Measurements from ENCODE around the gene RAP1A.
"Not testable (repeated sequence)": the region's sequence is repeated elsewhere in the genome, so short reads cannot be mapped to it uniquely, and the experiment has no call there.

Gene RAP1A

DNA sequence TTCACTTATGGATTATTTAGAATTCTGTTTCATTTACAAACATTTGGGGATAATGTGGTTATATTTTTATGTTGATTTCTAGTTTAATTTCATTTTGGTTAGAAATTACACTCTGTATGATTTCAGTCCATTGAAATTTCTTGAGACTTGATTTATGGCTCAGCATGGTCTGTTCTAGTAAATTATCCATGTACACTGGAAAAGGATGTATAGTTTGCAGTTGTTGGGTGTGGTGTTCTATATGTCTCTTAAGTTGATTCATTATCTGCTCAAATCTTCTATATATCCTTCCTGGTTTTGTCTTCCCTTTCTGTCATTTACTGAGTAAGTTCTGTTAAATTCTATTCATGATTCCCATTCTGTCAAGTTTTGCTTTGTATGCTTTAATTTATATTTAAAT, 52.3 kb downstream of the RAP1A start:
- DNase-seq = no peak

DNA sequence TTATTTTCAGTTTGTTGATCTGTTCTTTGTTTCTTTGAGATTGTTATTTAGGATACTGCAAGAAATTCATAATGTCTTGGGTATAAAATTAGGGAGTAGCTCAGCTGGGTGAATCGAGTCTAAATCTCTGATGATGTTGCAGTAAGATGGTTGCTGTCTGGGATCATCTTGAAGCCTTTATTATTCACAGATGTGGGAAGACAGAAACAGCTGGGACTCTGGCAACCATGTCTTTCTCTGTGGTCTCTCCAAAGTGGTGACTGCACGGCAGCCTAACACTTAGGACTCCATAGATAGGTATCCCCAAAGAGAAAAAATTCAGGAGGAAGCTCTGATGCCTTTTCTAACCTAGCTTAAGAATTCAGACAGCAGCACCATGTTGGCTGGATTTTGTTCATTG, 52.7 kb downstream of the RAP1A start:
- DNase-seq = no peak

DNA sequence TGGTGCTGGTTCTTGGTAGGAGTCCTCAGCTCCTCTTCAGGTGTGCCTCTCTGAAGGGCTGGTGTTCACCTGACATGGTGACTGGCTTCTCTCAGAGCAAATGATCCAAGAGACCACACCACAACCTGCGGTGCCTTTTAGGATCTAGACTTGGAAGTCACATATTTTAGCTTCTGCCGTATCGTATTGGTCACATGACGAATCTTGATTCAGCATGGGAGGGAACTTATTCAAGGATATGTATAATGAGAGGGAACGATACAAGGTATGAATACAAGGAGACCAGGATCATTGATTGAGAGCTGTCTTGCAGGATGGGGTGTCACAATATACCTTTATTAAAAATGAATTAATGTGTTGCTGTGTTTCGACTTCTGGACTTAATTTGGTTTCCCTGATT, 58.0 kb downstream of the RAP1A start:
- DNase-seq = no peak

DNA sequence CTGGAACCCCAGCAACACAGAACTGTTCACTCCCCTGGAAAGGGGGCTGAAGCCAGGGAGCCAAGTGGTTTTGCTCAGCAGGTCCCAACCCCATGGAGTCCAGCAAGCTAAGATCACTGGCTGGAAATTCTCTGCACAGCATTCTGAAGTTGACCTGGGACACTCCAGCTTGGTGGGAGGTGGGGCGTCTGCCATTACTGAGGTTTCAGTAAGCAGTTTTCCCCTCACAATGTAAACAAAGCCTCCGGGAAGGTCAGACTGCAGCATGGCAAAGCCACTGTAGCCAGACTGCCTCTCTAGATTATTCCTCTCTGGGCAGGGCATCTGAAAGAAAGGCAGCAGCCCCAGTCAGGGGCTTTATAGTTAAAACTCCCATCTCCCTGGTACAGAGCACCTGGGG, 60.0 kb downstream of the RAP1A start:
- DNase-seq = no peak

- not testable (repeated sequence) for DNase-seq
Measured at GRCh38 chr1:111680212-111680800, 60.7 kb downstream of the RAP1A start.

DNA sequence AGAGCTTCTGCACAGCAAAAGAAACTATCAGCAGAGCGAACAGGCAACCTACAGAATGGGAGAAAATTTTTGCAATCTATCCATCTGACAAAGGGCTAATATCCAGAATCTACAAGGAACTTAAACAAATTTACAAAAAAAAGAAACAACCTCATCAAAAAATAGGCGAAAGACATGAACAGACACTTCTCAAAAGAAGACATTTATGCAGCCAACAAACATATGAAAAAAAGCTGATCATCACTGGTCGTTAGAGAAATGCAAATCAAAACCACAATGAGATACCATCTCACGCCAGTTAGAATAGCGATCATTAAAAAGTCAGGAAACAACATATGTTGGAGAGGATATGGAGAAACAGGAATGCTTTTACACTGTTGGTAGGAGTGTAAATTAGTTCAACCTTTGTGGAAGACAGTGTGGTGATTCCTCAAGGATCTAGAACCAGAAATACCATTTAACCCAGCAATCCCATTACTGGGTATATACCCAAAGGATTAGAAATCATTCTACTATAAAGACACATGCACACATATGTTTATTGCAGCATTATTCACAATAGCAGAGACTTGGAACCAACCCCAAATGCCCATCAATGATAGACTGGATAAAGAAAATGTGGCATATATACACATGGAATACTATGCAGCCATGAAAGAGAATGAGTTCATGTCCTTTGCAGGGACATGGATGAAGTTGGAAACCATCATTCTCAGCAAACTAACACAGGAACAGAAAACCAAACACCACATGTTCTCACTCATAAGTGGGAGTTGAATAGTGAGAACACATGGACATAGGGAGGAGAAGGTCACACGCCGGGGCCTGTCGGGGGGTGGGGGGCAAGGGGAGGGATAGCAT, 65.9 kb downstream of the RAP1A start:
- not testable (repeated sequence) for DNase-seq

GRCh38 chr1:111690306-111690617, 70.7 kb downstream of the RAP1A start:
- peak; percentile 92 for DNase-seq

DNA sequence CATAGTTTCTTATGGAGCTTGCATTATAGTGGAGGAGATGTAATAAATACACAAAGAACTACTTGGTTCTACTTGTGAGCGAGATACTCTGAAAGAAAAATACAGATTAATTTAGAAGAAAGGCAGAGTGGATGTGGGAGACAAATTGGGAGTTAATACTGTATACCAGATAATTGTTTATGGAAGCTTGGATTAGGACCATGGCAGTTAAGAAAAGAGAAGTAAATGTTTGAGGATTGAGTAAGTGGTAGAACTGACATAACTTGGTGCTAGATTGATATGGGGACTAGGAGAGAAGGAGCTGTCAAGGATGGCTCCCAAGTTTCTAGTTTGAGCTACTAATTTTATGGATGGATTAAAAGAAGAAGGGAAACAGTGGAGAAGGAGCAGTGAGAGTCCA, 72.3 kb downstream of the RAP1A start:
- no peak for DNase-seq

- DNase-seq = no peak
Measured at GRCh38 chr1:111695801-111696200, 76.2 kb downstream of the RAP1A start.

DNA sequence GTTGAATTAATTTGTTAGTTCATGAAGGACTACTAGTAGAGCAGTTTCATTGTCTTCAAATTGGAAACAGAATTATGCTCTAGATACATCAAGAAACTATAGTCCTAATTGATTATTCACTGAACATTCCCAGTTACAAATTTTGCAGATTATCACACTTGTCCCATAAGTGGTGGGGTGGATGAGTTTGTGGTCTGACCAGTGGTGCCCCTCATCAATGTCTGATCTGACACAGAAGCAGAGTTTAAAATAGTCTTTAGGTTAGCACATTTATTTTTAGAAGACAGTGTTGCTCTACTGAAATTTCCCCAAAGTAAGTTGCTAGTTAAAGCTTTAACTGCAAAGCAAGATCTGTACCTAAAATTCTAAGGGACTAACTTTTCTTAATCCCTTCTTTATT, 76.7 kb downstream of the RAP1A start:
- no peak for DNase-seq

GRCh38 chr1:111699268-111699667, 79.7 kb downstream of the RAP1A start:
- DNase-seq = no peak

- no peak for DNase-seq
Measured at GRCh38 chr1:111702504-111703050, 83.0 kb downstream of the RAP1A start.

- DNase-seq = no peak
Measured at GRCh38 chr1:111704240-111704639, 84.7 kb downstream of the RAP1A start.

DNA sequence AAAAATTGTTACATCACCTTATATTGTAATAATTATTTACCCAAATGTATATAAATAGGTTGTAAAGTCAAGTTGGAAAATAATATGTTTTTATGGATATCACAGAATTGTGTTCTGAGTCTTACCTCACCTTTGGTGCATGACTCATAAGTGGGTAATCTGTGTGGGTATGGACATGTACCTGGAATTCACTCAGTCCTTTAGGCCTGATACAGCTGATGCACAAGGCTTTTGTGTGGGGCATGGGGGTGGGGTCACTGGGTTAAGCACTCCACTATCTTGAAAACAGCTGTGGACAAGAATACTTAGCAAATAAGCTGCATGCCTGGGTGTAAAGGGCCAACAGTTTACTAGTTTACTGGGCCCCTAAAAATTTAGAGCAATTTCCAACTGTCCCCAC, 85.2 kb downstream of the RAP1A start:
- DNase-seq = no peak

DNA sequence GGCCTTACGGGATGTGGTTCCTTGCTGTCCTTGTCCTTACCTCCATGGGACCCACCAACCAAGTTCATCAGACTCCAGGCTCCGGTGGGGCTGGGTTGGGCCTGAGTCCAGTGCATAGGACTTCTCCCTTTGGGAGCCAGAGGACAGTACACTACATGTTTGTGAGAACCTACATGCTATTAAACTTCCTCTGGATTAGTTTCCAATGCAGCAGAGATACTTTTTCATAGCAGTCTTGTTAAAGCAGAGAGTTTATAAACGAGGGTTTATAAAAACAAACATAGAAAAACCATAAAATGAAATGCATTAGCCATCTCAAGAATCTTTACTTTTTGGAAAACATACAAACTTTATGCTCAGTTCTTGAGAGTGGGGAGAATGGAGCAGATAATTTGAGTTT, 86.3 kb downstream of the RAP1A start:
- no peak for DNase-seq

DNA sequence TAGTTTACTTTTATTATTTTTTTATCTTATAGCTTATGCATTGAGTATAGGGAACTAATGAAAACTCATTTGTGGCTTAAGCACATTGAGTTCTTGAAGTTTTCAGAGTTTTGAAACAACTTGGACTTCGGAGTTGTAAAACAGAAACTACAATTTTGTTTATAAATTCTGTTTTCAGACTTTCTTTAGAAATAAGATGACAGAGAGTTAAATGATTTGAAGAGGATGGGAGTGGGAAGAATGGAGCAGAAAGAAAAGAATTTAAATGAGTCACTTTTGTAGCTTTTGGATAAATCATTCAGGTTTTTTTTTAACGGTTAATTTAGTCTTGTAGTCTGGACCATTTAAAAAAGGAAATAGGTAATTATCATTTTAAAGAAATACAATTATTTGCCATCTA, 87.3 kb downstream of the RAP1A start:
- DNase-seq = no peak

GRCh38 chr1:111707906-111708305, 88.3 kb downstream of the RAP1A start:
- DNase-seq = no peak

- DNase-seq = no peak
Measured at GRCh38 chr1:111709986-111710385, 90.4 kb downstream of the RAP1A start.

DNA sequence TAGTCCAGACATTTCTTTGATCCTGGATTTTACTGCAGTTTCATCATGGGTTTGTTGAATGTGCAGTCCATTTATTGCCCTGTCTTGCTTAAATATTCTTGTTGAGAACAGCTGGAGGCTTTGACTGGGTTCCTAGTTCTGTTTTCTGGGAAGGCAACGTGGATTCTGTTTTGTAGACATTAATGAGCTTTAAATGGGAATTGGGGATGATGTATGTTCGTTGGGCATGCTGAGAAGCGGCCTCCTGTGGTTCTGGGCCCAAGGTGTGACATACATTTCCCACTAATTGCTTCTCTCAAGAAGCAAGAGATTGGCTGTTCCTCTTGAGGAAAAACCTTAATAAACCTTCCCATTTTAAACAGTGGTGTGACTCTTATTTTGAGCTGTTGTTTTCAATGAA, 96.7 kb downstream of the RAP1A start:
- no peak for DNase-seq

DNA sequence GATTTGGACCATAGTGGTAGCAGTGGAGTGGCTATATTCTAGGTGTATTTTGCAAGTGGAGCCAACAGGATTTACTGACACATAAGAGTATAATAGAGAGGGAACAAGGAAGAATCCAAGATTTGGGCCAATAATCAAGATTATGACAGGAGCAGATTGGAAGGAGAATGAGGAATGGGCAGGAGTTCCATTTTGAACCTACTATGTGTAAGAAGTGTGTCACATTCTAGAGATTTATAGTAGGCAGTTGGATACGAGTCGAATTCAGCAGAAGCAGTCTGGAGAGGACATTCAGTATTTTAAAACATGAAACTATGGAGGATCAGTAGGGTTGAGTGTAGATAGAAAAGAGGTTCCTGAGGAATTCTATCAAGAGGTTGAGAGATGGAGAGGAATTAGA, 97.9 kb downstream of the RAP1A start:
- DNase-seq = no peak

GRCh38 chr1:111719135-111719534, 99.5 kb downstream of the RAP1A start:
- no peak for DNase-seq

GRCh38 chr1:111719674-111720132, 100.1 kb downstream of the RAP1A start:
- no peak for DNase-seq

DNA sequence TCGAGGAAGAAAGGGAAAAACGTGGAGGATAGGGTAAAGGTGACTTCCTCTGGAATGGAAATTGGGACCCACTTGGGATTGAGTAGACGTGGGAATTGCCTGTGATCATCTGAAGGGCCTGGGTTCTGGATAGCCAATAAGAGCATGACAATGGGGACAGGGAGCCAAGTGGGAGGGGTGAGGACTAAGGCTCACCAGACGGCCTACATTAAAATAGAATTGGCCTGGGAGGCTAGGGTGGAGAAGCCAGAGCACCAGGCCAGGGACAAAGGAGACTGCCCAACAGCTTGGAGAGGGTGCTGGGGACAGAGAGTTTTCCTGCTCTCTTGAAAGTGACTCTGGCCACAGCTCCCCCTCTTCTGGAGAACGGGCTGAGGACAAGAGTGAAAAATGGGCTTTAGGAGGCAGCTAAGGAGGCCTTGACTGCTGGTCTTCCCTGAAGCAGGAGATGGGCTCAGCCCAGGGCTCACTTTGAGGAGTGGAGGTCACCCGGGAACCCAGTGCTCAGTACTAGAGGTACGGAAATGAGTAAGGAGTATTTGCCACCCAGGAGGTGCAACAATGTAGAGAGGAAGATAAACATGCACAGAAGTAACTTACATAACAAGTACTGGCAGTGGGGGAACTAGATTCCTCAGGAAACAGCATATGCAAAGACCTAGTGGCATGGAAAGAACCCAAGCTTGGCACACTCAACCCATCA, 100.8 kb downstream of the RAP1A start:
- DNase-seq = no peak

All from DMS79 treated with DMSO at 0.1 percent for 48 hours (cell line).